ENCODE results near the gene PTCH2. TPM values are rescaled to one million over a fixed set of nuclear protein-coding genes. Genes with fewer than 3 reads are reported as not detected.
"Not testable (repeated sequence)": the region's sequence is repeated elsewhere in the genome, so short reads cannot be mapped to it uniquely, and the experiment has no call there.

Gene PTCH2
- total and polyA plus RNA-seq, 10 donors, result 0.56 to 1.6 (median 1.2) TPM

GRCh38 chr1:44811234-44811633, 31.8 kb downstream of the PTCH2 start:
- Histone ChIP-seq H3K4me1 (peaks cover 51 to 94% (median 83%) of the 10 kb centered on the region in 6 donors), H3K36me3 (peaks cover 0 to 8% (median 5%) of the 10 kb centered on the region in 6 donors)
- intact Hi-C loops (cut with DNase I; ENCODE audit: low total_unique reads), result no loop called here

DNA sequence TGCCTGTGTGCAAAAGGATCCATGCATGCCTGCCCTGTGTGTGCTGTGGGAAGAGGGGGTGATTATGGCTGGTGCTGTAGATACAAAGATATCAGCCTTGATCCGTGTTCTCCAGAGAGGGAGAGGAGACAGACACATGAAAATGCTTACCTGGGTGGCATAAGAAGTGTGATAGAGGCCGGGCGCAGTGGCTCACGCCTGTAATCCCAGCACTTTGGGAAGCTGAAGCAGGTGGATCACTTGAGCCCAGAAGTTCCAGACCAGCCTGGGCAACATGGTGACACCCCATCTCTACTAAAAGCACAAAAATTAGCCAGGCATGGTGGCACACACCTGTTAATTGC, 32.3 kb downstream of the PTCH2 start:
- Histone ChIP-seq H3K36me3 (peaks cover 0 to 13% (median 10%) of the 10 kb centered on the region in 6 donors), H3K27ac (peak overlapping the region; percentile 95 to 99 (median 96)), H3K4me3 (peak overlapping the region in 1 of 8 donors; percentile 58), H3K4me1 (peaks cover 51 to 99% (median 87%) of the 10 kb centered on the region in 6 donors)
- H3K9me3 ChIP-seq; DNase-seq; H3K27me3 ChIP-seq (replicated peaks in 1 of 7); intact Hi-C loops (cut with DNase I; ENCODE audit: low total_unique reads): not testable (repeated sequence)
- 80 to 93% (median 88%) methylated on average over 4 of the region's 4 CpGs for WGBS, 5 donors

More at GRCh38 chr1:44811234-44811633, 31.8 kb downstream of the PTCH2 start:
- WGBS, 5 donors, result 80 to 88% (median 83%) methylated on average over 8 of the region's 8 CpGs
- H3K4me3 ChIP-seq, result no peak overlapping the region
- H3K9me3 ChIP-seq, result no peaks in the 10 kb centered on the region
- no peaks in the 10 kb centered on the region for H3K27me3 ChIP-seq (replicated peaks in 1 of 7)
- DNase-seq, result peak; percentile 47
- peak overlapping the region in 5 of 8 donors; percentile 95 to 99 (median 98) for H3K27ac ChIP-seq
- no peak for TF ChIP-seq CTCF (IDR thresholded peaks at IDR 0.05 in 8 of 11, conservative IDR thresholded peaks at IDR 0.05 in 3 of 11)
- no peak for TF ChIP-seq POLR2A (IDR thresholded peaks at IDR 0.05)
- TF ChIP-seq POLR2AphosphoS5 (IDR thresholded peaks at IDR 0.05), result no peak

- Histone ChIP-seq H3K9me3 (no peaks in the 10 kb centered on the region), H3K27ac (peak overlapping the region; percentile 95 to 99 (median 96)), H3K4me3 (peak overlapping the region in 1 of 8 donors; percentile 58), H3K4me1 (peaks cover 51 to 100% (median 89%) of the 10 kb centered on the region in 6 donors), H3K27me3 (replicated peaks in 1 of 7) (no peaks in the 10 kb centered on the region), H3K36me3 (peaks cover 0 to 18% (median 15%) of the 10 kb centered on the region in 6 donors)
- intact Hi-C loops (cut with DNase I; ENCODE audit: low total_unique reads), result no loop called here
- peak; percentile 19 to 58 (median 36) for TF ChIP-seq POLR2AphosphoS5 (IDR thresholded peaks at IDR 0.05)
- no peak for TF ChIP-seq CTCF (IDR thresholded peaks at IDR 0.05 in 8 of 11, conservative IDR thresholded peaks at IDR 0.05 in 3 of 11)
- TF ChIP-seq POLR2A (IDR thresholded peaks at IDR 0.05), result no peak
- WGBS, 5 donors, result 23 to 31% (median 27%) methylated on average over 9 to 12 of the region's 12 CpGs
- DNase-seq, result peak; percentile 90
Observed at GRCh38 chr1:44810101-44810761, 32.8 kb downstream of the PTCH2 start.

- H3K4me1 ChIP-seq, result peaks cover 51 to 100% (median 84%) of the 10 kb centered on the region in 6 donors
- peak overlapping the region in 3 of 8 donors; percentile 4 to 58 (median 10) for H3K4me3 ChIP-seq
- DNase-seq, result peak; percentile 92
- TF ChIP-seq POLR2A (IDR thresholded peaks at IDR 0.05) (no peak), CTCF (IDR thresholded peaks at IDR 0.05 in 8 of 11, conservative IDR thresholded peaks at IDR 0.05 in 3 of 11) (peak in 4 of 11 experiments; percentile 11 to 37 (median 24)), POLR2AphosphoS5 (IDR thresholded peaks at IDR 0.05) (peak; percentile 15 to 87 (median 75))
- H3K27ac ChIP-seq, result peak overlapping the region; percentile 95 to 99 (median 96)
- WGBS, 5 donors, result 12 to 27% (median 21%) methylated on average over 6 of the region's 6 CpGs
- peaks cover 0 to 28% (median 25%) of the 10 kb centered on the region in 6 donors for H3K36me3 ChIP-seq
- intact Hi-C loops (cut with DNase I; ENCODE audit: low total_unique reads), result no loop called here
- H3K9me3 ChIP-seq, result no peaks in the 10 kb centered on the region
- H3K27me3 ChIP-seq (replicated peaks in 1 of 7), result no peaks in the 10 kb centered on the region
Observed at GRCh38 chr1:44808938-44809917, 33.8 kb downstream of the PTCH2 start.
